ENCODE data around the gene TULP4. TPM values are rescaled to one million over a fixed set of nuclear protein-coding genes. Genes with fewer than 3 reads are reported as not detected.
A peak's percentile ranks its signal among the peaks of the same experiment; 100 is the strongest.

The TULP4 gene
- total and polyA plus RNA-seq, 7 donors, result 2.4 to 142 (median 98.7) TPM

DNA sequence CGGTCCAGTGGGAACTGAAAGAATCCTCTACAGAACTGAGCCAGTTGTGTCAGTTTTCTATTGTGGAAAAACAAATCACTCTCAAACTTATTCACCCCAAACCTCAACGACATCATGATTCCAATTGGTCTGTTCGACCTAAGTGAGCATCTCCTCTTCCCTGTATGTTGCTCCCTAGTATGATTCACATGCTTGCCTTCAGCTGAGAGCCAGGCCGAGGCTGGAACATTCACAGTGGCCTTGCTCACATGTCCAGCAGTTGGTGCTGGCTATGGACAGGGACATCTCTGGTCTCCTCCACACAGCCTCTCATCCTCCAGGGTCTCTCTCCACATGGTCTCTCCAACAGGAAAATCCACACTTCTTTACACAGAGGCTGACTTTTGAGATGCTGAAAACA is 219.3 kb downstream of the TULP4 start:
- no peak for DNase-seq
- Histone ChIP-seq H3K4me1 (peaks cover 0 to 10% (median 6%) of the 10 kb centered on the region in 4 donors), H3K27ac (no peak overlapping the region), H3K4me3 (no peak overlapping the region), H3K27me3 (peaks cover 5 to 14% (median 13%) of the 10 kb centered on the region in 3 donors), H3K9me3 (peaks cover 0 to 4% (median 3%) of the 10 kb centered on the region in 4 donors), H3K36me3 (no peaks in the 10 kb centered on the region)
- whole genome bisulfite sequencing, 2 donors, result 82 to 86% methylated on average over 4 of the region's 4 CpGs
- intact Hi-C loops (cut with DNase I), result no loop called here
- TF ChIP-seq EP300 (IDR thresholded peaks at IDR 0.05) (no peak), POLR2AphosphoS5 (IDR thresholded peaks at IDR 0.05) (no peak), POLR2A (IDR thresholded peaks at IDR 0.05) (no peak)
- TF ChIP-seq, protein P1, sequence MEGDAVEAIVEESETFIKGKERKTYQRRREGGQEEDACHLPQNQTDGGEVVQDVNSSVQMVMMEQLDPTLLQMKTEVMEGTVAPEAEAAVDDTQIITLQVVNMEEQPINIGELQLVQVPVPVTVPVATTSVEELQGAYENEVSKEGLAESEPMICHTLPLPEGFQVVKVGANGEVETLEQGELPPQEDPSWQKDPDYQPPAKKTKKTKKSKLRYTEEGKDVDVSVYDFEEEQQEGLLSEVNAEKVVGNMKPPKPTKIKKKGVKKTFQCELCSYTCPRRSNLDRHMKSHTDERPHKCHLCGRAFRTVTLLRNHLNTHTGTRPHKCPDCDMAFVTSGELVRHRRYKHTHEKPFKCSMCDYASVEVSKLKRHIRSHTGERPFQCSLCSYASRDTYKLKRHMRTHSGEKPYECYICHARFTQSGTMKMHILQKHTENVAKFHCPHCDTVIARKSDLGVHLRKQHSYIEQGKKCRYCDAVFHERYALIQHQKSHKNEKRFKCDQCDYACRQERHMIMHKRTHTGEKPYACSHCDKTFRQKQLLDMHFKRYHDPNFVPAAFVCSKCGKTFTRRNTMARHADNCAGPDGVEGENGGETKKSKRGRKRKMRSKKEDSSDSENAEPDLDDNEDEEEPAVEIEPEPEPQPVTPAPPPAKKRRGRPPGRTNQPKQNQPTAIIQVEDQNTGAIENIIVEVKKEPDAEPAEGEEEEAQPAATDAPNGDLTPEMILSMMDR (IDR thresholded peaks at IDR 0.05), result no peak

DNA sequence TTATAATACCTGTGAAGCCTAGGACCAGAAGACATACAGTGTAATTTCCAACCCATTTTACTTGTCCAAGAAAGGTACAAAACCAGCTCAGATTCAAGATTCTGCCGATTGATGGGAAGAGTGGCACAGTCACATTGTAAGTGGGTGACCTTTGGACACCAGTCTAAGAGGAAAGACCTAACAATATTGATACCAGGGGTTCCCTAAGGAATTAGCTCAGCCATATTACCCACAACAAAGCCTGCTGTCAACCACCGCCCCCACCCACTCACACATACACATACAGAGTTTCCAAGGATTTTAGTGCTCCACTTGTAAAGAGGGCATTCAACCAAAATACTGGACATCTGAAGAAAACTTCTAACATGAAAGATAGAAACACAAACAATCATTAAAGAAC is 219.7 kb downstream of the TULP4 start:
- 76 to 93% methylated on average over 2 of the region's 2 CpGs for WGBS, 2 donors
- H3K27ac ChIP-seq, result no peak overlapping the region
- peaks cover 0 to 13% (median 10%) of the 10 kb centered on the region in 4 donors for H3K4me1 ChIP-seq
- peaks cover 9 to 18% (median 17%) of the 10 kb centered on the region in 3 donors for H3K27me3 ChIP-seq
- H3K36me3 ChIP-seq, result no peaks in the 10 kb centered on the region
- peaks cover 0 to 4% (median 3%) of the 10 kb centered on the region in 4 donors for H3K9me3 ChIP-seq
- no peak overlapping the region for H3K4me3 ChIP-seq
- TF ChIP-seq EP300 (IDR thresholded peaks at IDR 0.05) (no peak), POLR2AphosphoS5 (IDR thresholded peaks at IDR 0.05) (no peak), POLR2A (IDR thresholded peaks at IDR 0.05) (no peak)
- TF ChIP-seq, protein P1 (IDR thresholded peaks at IDR 0.05), result no peak
- intact Hi-C loops (cut with DNase I), result no loop called here
- DNase-seq, result no peak

DNA sequence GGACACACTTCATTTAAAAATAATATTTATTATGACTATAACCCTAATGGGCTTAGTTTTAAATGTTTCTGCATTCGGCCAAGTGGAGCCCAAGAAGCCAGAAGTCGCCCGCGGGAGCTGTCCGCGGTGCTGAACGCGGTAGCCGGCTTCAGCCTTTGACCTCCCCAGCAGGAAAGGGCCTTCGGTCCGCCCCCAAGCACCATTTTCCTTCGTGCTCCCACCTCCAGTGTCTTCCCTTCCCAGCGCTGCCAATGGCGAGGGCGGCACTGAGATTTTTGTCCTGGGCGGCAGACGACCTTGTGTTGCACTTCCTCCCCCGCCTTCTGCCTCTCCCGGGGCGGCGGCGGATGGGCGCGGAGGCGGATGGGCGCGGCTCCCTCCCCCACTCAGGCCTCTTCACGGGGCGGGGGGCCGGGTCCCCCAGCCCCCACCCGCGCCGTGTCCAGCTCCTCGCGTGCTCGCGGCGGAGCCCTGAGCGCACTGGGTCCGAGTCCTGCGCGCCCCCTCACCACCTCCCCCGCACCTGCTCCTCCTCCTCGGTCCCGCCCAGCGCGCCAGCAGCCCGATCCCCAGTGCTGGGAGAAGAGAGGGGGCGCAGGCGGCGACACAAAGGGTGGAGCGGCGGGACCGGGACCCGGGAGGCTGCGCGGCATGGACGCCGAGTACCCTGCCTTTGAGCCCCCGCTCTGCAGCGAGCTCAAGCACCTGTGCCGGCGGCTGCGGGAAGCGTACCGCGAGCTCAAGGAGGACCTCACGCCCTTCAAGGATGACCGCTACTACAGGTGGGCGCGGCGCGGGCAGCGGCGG is 224.0 kb downstream of the TULP4 start:
- peaks cover 18 to 49% (median 28%) of the 10 kb centered on the region in 3 donors for H3K27me3 ChIP-seq
- no peaks in the 10 kb centered on the region for H3K9me3 ChIP-seq
- H3K27ac ChIP-seq, result no peak overlapping the region
- DNase-seq, result no peak
- WGBS, 2 donors, result 1% methylated on average over 75 of the region's 75 CpGs
- no peaks in the 10 kb centered on the region for H3K36me3 ChIP-seq
- TF ChIP-seq EP300 (IDR thresholded peaks at IDR 0.05) (no peak), POLR2A (IDR thresholded peaks at IDR 0.05) (no peak), POLR2AphosphoS5 (IDR thresholded peaks at IDR 0.05) (no peak)
- TF ChIP-seq, protein P1 (IDR thresholded peaks at IDR 0.05), result no peak
- intact Hi-C loops (cut with DNase I), result no loop called here
- H3K4me1 ChIP-seq, result peaks cover 0 to 18% (median 14%) of the 10 kb centered on the region in 4 donors
- peak overlapping the region in 3 of 4 donors; percentile 31 to 44 (median 43) for H3K4me3 ChIP-seq

DNA sequence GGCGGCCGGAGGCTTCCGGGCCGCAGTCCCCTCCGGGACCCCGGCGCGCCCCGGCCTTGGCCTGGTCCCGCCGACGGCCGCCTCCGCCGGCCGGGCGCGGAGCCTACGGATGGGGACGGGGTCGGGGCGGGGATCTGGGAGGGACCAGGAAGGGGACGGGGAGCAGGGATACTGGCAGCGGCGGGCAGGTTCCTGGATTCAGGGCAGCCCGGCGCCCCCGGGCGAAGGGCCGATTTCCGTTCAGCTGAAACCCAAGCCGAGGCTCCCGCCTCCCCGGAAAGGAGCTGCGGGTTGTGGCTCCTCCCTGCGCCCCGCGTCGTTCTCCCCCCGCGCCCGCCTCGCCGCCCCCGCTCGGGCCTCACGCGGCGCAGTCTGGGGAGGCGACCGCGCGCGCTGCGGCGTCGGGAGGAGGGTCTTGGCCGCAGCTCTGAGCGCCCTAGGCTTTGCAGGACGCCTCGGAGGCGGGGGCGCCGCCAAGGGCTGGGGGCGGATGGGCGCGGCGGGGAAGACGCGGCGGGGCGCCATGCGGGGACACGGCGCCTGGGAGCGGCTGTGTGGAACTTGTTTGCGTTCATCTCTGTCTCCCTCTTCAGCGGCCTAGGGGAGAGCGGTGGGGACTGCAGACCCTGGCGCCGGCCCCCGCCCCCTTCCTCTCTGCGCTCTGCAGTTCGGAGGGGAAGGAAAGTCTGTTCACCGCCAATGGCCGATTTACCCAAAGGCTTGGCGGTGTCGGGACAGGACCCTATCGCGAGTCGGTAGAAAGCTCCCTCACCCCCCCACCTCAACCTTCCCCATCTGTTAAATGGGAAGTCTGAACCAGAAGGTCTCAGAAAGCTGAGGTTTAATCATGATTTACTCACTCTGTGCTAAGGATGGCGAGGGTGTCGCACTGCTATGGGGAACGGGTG is 224.9 kb downstream of the TULP4 start:
- 4 to 9% methylated on average over 94 of the region's 94 CpGs for WGBS, 2 donors
- no peak overlapping the region for H3K27ac ChIP-seq
- intact Hi-C loops (cut with DNase I), result no loop called here
- no peaks in the 10 kb centered on the region for H3K9me3 ChIP-seq
- TF ChIP-seq POLR2AphosphoS5 (IDR thresholded peaks at IDR 0.05) (no peak), POLR2A (IDR thresholded peaks at IDR 0.05) (no peak), EP300 (IDR thresholded peaks at IDR 0.05) (no peak)
- TF ChIP-seq, protein P1 (IDR thresholded peaks at IDR 0.05), result no peak
- peaks cover 18 to 49% (median 28%) of the 10 kb centered on the region in 3 donors for H3K27me3 ChIP-seq
- peak overlapping the region in 3 of 4 donors; percentile 31 to 44 (median 43) for H3K4me3 ChIP-seq
- peaks cover 0 to 18% (median 14%) of the 10 kb centered on the region in 4 donors for H3K4me1 ChIP-seq
- H3K36me3 ChIP-seq, result no peaks in the 10 kb centered on the region
- DNase-seq, result no peak

Measured in sigmoid colon (tissue), 7 donors.